Hematopoietic multipotent progenitor cell treated with erythropoietin and hydrocortisone succinate and interleukin-3 and kit ligand, for 4 days (in vitro differentiated cells): ENCODE data around the gene GTPBP4.
"Not testable (repeated sequence)": the region's sequence is repeated elsewhere in the genome, so short reads cannot be mapped to it uniquely, and the experiment has no call there.

Experiments used
- DNase-seq: peaks from one replicate; pipeline ENCODE4 v3.0.0-alpha.2; 2015

Gene GTPBP4

DNA sequence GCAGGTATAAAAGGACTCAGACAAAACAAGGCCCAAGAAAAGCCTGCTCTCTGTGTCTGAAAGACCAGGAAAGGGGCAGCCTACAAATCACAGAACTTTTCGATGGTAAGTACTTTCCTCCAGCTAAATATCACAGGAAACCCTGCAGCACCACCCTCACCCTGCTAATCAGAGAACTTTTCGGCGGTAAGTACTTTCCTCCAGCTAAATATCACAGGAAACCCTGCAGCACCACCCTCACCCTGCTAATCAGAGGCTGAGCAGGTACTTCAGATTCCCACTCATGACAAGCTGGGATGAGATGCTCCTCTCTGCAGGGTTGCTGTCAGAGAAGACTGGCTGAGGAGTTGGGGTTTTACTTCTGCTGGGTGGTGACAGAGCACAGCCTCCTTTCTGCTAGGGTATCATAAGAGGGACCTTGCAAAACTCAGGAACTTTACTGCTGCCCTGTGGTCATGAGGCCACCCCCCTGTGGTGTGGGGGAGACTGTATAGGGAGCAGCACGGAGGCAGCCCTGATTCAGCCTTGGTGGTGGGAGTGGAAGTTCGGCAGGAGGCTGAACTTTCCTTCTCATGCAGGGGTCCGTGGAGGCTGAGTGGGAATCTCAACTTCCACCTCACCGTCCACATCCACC is 75.1 kb downstream of the GTPBP4 start:
- no peak for DNase-seq

DNA sequence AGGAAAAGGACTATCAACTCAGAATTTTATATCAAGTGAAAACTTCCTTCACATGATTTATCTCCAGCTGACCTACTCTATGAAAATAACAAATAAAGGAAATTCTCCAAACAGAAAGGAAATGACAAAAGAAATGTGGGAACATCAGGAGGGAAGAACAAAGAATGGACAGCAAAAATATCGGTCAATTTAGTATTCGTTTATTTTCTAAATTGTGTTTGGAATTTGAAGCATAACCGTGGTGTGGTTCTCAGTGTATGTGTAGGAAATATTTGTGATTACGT is 76.7 kb downstream of the GTPBP4 start:
- no peak for DNase-seq

DNA sequence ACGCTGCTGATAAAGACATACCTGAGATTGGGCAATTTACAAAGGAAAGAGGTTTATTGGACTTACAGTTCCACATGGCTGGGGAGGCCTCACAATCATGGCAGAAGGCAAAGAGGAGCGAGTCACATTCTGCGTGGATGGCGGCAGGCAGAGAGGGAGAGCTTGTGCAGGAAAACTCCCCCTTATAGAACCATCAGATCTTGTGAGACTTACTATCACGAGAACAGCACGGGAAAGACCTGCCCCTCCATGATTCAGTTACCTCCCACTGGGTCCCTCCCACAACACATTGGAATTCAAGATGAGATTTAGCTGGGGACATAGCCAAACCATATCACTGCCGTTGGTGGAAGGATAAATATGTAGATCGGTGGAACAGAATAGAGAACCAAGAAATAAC is 78.5 kb downstream of the GTPBP4 start:
- DNase-seq, result not testable (repeated sequence)

DNA sequence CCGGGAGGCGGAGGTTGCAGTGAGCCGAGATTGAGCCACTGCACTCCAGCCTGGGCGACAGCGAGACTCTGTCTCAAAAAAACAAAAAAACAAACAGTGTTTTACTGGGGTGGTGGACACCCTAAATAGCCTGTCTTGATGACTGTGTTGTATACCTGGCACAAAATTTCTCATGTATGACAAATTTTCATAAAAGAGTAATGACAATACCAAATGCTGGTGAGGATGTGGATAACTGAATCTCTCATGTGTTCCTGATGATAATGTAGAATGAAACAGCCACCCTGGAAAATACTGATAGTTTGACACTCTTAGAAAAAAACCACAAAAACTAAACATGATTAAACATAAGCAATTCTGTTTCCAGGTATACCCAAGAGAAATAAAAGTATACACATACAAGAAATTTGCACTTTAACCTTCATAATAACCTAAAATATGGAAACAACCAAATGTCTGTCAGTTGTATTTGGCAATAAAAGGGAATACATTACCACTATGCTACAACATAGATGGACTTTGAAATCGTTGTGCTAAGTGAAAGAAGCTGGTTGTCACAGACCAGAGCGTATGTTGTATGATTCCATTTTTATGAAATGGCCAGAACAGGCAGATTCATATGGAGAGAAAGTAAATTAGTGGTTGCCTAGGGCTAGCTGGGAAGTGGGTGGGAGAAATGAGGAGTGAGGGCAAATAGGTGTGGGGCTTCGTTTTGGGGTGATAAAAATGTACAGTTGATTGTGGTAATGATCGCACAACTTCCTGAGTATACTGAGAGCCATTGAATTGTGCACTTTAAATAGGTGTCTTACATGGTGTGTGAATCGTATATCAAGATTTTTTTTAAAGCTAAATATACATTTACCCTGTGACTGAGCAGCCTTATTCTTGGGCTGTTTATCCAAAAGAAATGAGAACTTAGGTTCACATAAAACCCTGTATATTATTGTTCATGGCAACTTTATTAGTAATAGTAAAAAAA is 80.4 kb downstream of the GTPBP4 start:
- DNase-seq, result peak; percentile 46
